SK-N-SH (cell line): Measurements from ENCODE around the gene KCND3. TPM values are rescaled to one million over a fixed set of nuclear protein-coding genes. Genes with fewer than 3 reads are reported as not detected.
A peak's percentile ranks its signal among the peaks of the same experiment; 100 is the strongest.

Experiments
- CTCF ChIA-PET: fragments of 300-600, 350-600 bp; formaldehyde crosslinking; extraction: SDS; loops from one replicate; lab custom pipeline; 2021; lab: Yijun Ruan, JAX
- POLR2A ChIA-PET: fragments of 350-600 bp; sonication (Branson Sonifier 250); formaldehyde crosslinking; extraction: SDS; loops from one replicate; lab custom pipeline; 2020; ENCODE audit warnings: antibody characterized with exemption, inconsistent platforms; lab: Yijun Ruan, JAX
- DNase-seq: peaks from one replicate; pipeline ENCODE4 v3.0.0; 2012
- H2AFZ ChIP-seq: fragments of 200-600 bp; sonication (generic); 2 replicates; pipeline ENCODE4 v1.8.1; 2016; ENCODE audit warnings: antibody characterized with exemption, mild to moderate bottlenecking, low read depth
- H3F3A ChIP-seq: fragments of 200-600 bp; sonication (generic); replicated peaks from 2 replicates; pipeline ENCODE3; 2016; ENCODE audit warnings: antibody characterized with exemption, mild to moderate bottlenecking; ENCODE audit not compliant: insufficient read depth
- H3K27ac ChIP-seq, 2 experiments: fragments of 200-500 bp in 1 of 2; fragments of 200-600 bp in 1 of 2; sonication (Bioruptor generic) in 1 of 2; sonication (generic), shearing (Covaris generic) in 1 of 2; 2 replicates each; pipeline versions ENCODE4 v1.5.1 to v1.6.1; 2014 to 2016; ENCODE audit warnings: low read depth in 2 of 2, inconsistent platforms in 1 of 2, low read length in 1 of 2, mild to moderate bottlenecking in 1 of 2, mixed read lengths in 1 of 2
- H3K27me3 ChIP-seq: fragments of 200-600 bp; sonication (generic), shearing (Covaris generic); 2 replicates; pipeline ENCODE4 v1.6.1; 2016; ENCODE audit warnings: mixed run types; ENCODE audit not compliant: insufficient read depth
- H3K36me3 ChIP-seq, 2 experiments: fragments of 200-500 bp in 1 of 2; fragments of 200-600 bp in 1 of 2; sonication (Bioruptor generic) in 1 of 2; sonication (generic) in 1 of 2; replicated peaks in 1 of 2; 2 replicates each; pipeline versions ENCODE3 to v1.5.1; 2014 to 2016; ENCODE audit warnings: low read length in 1 of 2, mild to moderate bottlenecking in 1 of 2; ENCODE audit not compliant: insufficient read depth in 2 of 2, control insufficient read depth in 1 of 2
- H3K4me1 ChIP-seq, 2 experiments: fragments of 200-500 bp in 1 of 2; fragments of 200-600 bp in 1 of 2; sonication (Bioruptor generic) in 1 of 2; sonication (generic), shearing (Covaris generic) in 1 of 2; 2 replicates each; pipeline versions ENCODE4 v1.5.1 to v1.6.1; 2014 to 2016; ENCODE audit warnings: low read depth in 1 of 2, low read length in 1 of 2, mixed run types in 1 of 2; ENCODE audit not compliant: insufficient read depth in 2 of 2, control insufficient read depth in 1 of 2
- H3K4me2 ChIP-seq: fragments of 200-600 bp; sonication (generic), shearing (Covaris generic); 2 replicates; pipeline ENCODE4 v1.6.1; 2017; ENCODE audit warnings: mixed run types
- H3K4me3 ChIP-seq, 2 experiments: fragments of 200-500 bp in 1 of 2; fragments of 200-600 bp in 1 of 2; sonication (Bioruptor generic) in 1 of 2; sonication (generic), shearing (Covaris generic) in 1 of 2; 2 replicates each; pipeline versions ENCODE4 v1.5.1 to v1.8.1; 2014 to 2016; ENCODE audit warnings: low read depth in 2 of 2, inconsistent platforms in 1 of 2, low read length in 1 of 2, mild to moderate bottlenecking in 1 of 2, mixed read lengths in 1 of 2, moderate library complexity in 1 of 2
- H3K79me2 ChIP-seq: fragments of 200-600 bp; sonication (generic); 2 replicates; pipeline ENCODE4 v1.8.1; 2017; ENCODE audit warnings: mild to moderate bottlenecking; ENCODE audit not compliant: insufficient read depth
- H3K9ac ChIP-seq: fragments of 200-600 bp; sonication (generic); 2 replicates; pipeline ENCODE4 v1.6.1; 2017; ENCODE audit warnings: mixed run types
- H3K9me2 ChIP-seq: fragments of 200-600 bp; sonication (generic); 2 replicates; pipeline ENCODE4 v1.6.1; 2017; ENCODE audit warnings: mixed run types
- H3K9me3 ChIP-seq: fragments of 200-600 bp; sonication (generic); 2 replicates; pipeline ENCODE4 v1.6.1; 2017; ENCODE audit warnings: mixed run types, mild to moderate bottlenecking, moderate library complexity
- H4K20me1 ChIP-seq: fragments of 200-600 bp; sonication (generic); 2 replicates; pipeline ENCODE4 v1.6.1; 2017; ENCODE audit warnings: mild to moderate bottlenecking, mixed run types; ENCODE audit not compliant: insufficient read depth
- CHD2 ChIP-seq: fragments of 150-350 bp; IDR thresholded peaks from 2 replicates; pipeline ENCODE4 v1.6.1; 2018; ENCODE audit warnings: low read length; ENCODE audit not compliant: partially characterized antibody
- CTCF ChIP-seq: fragments of 200-600 bp; sonication (generic); IDR thresholded peaks from 2 replicates; pipeline ENCODE4 v1.6.1; 2017; ENCODE audit warnings: antibody characterized with exemption, mild to moderate bottlenecking, moderate library complexity
- EP300 ChIP-seq, 2 experiments: IDR thresholded peaks; 2 replicates each; pipeline versions ENCODE4 v1.4.0 to v1.6.1; 2012; ENCODE audit warnings: borderline replicate concordance in 1 of 2, low read depth in 1 of 2, low read length in 1 of 2
- FOSL2 ChIP-seq: IDR thresholded peaks from 2 replicates; pipeline ENCODE4 v1.4.0; 2012; ENCODE audit warnings: low read depth, mild to moderate bottlenecking, moderate library complexity, borderline replicate concordance
- FOXJ3 ChIP-seq: sonication (generic); formaldehyde crosslinking; IDR thresholded peaks from 2 replicates; pipeline ENCODE4 v1.5.1; 2020; ENCODE audit warnings: mild to moderate bottlenecking, missing genetic modification reagents
- GABPA ChIP-seq: IDR thresholded peaks from 2 replicates; pipeline ENCODE4 v1.4.0; 2012; ENCODE audit warnings: low read depth, mild to moderate bottlenecking
- JUND ChIP-seq: IDR thresholded peaks from 2 replicates; pipeline ENCODE4 v1.4.0; 2012
- MEF2A ChIP-seq: IDR thresholded peaks from 2 replicates; pipeline ENCODE4 v1.4.0; 2012; ENCODE audit warnings: low read depth, borderline replicate concordance
- RAD21 ChIP-seq: IDR thresholded peaks from 2 replicates; pipeline ENCODE4 v1.6.1; 2012; ENCODE audit warnings: mild to moderate bottlenecking, low read length
- REST ChIP-seq: IDR thresholded peaks from 2 replicates; pipeline ENCODE4 v1.6.1; 2012; ENCODE audit warnings: mild to moderate bottlenecking, low read depth, low read length, moderate library complexity
- SIN3A ChIP-seq: IDR thresholded peaks from 2 replicates; pipeline ENCODE4 v1.6.1; 2012; ENCODE audit warnings: low read depth, mild to moderate bottlenecking, low read length, moderate library complexity, borderline replicate concordance
- SMC3 ChIP-seq: IDR thresholded peaks from 2 replicates; pipeline ENCODE4 v1.6.1; 2012; ENCODE audit warnings: low read depth, low read length, improper control_type of control experiment
- TEAD4 ChIP-seq: IDR thresholded peaks from 2 replicates; pipeline ENCODE4 v1.4.0; 2012; ENCODE audit warnings: mild to moderate bottlenecking, borderline replicate concordance; ENCODE audit not compliant: insufficient read depth
- USF1 ChIP-seq: IDR thresholded peaks from 2 replicates; pipeline ENCODE4 v1.4.0; 2012; ENCODE audit warnings: low read depth, borderline replicate concordance
- YY1 ChIP-seq: IDR thresholded peaks from 2 replicates; pipeline ENCODE4 v1.4.0; 2012; ENCODE audit warnings: low read depth, mild to moderate bottlenecking
- ZBTB33 ChIP-seq: IDR thresholded peaks from 2 replicates; pipeline ENCODE4 v1.4.0; 2012; ENCODE audit warnings: low read depth, borderline replicate concordance
- WGBS: methylation state at CpG from one replicate; pipeline ENCODE4 v1.1.6; 2017; ENCODE audit warnings: low lambda C conversion rate; 5-methylcytosine and 5-hydroxymethylcytosine counted together
- polyA plus RNA-seq, 3 experiments: library from polyadenylated mRNA; depleted of rRNA; stranded (reverse); fragments of >200 nt; gene quantifications; 2 replicates each; pipeline ENCODE4 v1.2.3, GENCODE V29; 2012

The KCND3 gene
- polyA plus RNA-seq, 1 of the 3 experiments (the other 2 are of a cell fraction): not detected

- Histone ChIP-seq H3K9me3 (no peaks in the 10 kb centered on the region), H3K4me2 (no peak overlapping the region), H3K4me1 (peaks cover 0 to 13% of the 10 kb centered on the region in 2 experiments; a peak in 1 of 4 replicates), H3K27ac (no peak overlapping the region), H3K9ac (no peak overlapping the region), H3K27me3 (peaks cover 12% of the 10 kb centered on the region), H3F3A (no peaks in the 10 kb centered on the region), H3K79me2 (no peaks in the 10 kb centered on the region), H3K36me3 (no peaks in the 10 kb centered on the region), H3K9me2 (no peaks in the 10 kb centered on the region), H2AFZ (no peak overlapping the region), H4K20me1 (no peaks in the 10 kb centered on the region), H3K4me3 (no peak overlapping the region)
- POLR2A ChIA-PET: no interaction called here
- CTCF ChIA-PET: interaction anchor here (0.9 kb wide), 1 partner anchor 111 kb away, joined by 3 read pairs; no protein-coding TSS in a partner anchor
- 16% methylated on average over 16 of the region's 17 CpGs for WGBS
- peak; percentile 52 for DNase-seq
- no peak for TF ChIP-seq USF1
- TF ChIP-seq EP300 (IDR thresholded peaks at IDR 0.05; ENCODE audit: borderline replicate concordance in 1 of 2, low read depth in 1 of 2, low read length in 1 of 2): no peak
- TF ChIP-seq SMC3: no peak
- no peak for TF ChIP-seq MEF2A
- no peak for TF ChIP-seq TEAD4
- no peak for TF ChIP-seq CTCF
- no peak for TF ChIP-seq SIN3A
- TF ChIP-seq FOXJ3 (CRISPR knock-in tag): no peak
- TF ChIP-seq YY1: no peak
- TF ChIP-seq ZBTB33: no peak
- no peak for TF ChIP-seq CHD2
- TF ChIP-seq REST: no peak
- TF ChIP-seq JUND: no peak
- TF ChIP-seq FOSL2: no peak
- no peak for TF ChIP-seq GABPA
- no peak for TF ChIP-seq RAD21
These were observed 108.3 kb downstream of the KCND3 start for GRCh38 chr1:111880881-111881837.
